ENCODE measurements around the gene PLEKHG3. TPM values are rescaled to one million over a fixed set of nuclear protein-coding genes. Genes with fewer than 3 reads are reported as not detected.
A peak's percentile ranks its signal among the peaks of the same experiment; 100 is the strongest.
"Not testable (repeated sequence)": the region's sequence is repeated elsewhere in the genome, so short reads cannot be mapped to it uniquely, and the experiment has no call there.

PLEKHG3 gene
- polyA plus RNA-seq, 3 donors from 2014 or later: 36.8 to 216 (median 71.4) TPM

DNA sequence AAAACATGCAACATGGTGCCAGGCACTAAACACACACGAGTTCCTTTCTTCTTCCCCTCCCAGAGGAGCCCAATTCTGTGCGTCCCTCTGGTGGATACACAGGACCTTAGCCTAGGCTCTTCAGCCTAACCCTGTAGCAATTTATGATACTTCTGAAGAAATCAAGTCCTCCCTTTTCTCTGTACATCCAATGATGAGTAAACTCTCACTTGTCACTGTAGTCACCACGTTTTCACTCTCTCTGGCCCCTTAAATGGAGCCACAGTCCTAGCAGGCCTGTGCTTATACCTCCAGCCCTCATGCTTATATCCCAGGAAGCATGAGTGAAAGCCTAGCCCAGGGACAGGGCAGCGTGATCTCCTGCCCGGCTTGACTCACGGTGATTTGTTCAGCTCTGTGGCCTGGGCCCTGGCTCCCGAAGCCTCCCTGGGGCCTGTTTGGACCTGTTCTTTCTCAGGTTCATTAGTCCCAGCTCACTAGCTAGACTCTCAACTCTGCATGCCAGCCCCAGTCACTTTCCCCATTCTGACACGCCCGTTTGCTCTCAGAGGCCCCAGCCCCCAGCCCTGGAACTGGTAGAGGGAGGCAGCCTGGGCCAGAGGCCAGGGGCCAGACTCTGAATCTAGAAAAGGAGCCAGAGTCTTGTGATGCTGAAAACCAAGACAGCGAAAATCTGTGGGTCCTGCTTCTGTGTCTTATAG, 24.1 kb upstream of the PLEKHG3 start:
- no peaks in the 10 kb centered on the region for H3K36me3 Mint-ChIP-seq
- H3K4me1 Mint-ChIP-seq: peaks cover 9 to 11% of the 10 kb centered on the region in 2 donors
- H3K27ac Mint-ChIP-seq: peak overlapping the region in 4 of 6 donors; percentile 22 to 65 (median 60)
- DNase-seq: no peak
- no peaks in the 10 kb centered on the region for H3K9me3 Mint-ChIP-seq
- peaks cover 2 to 5% (median 3%) of the 10 kb centered on the region in 3 donors for H3K27me3 Mint-ChIP-seq (ENCODE audit: low read depth in 3 of 3)
- no peak overlapping the region for H3K4me3 Mint-ChIP-seq

DNA sequence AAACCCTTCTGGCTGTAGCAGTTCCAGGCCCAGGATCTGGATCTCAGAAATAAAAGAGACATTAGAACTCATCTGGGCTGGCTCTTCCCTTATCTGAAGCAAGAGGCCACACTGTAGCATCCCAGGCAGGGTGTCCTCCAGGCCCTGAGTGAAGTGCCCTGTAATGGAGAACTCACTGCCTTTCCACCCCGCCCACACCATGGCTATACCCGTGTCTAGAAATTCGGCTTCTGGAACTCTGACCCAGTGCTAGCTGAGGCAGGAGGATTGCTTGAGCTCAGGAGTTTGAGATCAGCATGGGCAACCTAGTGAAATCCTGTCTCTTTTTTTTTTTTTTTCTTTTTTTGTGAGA, 23.5 kb upstream of the PLEKHG3 start:
- Mint-ChIP-seq H3K36me3 (no peaks in the 10 kb centered on the region), H3K9me3 (no peaks in the 10 kb centered on the region), H3K4me3 (no peak overlapping the region), H3K27me3 (ENCODE audit: low read depth in 3 of 3) (peaks cover 2 to 5% (median 3%) of the 10 kb centered on the region in 3 donors), H3K27ac (peak overlapping the region in 1 of 6 donors; percentile 59), H3K4me1 (peaks cover 6 to 8% of the 10 kb centered on the region in 2 donors)
- DNase-seq: no peak

DNA sequence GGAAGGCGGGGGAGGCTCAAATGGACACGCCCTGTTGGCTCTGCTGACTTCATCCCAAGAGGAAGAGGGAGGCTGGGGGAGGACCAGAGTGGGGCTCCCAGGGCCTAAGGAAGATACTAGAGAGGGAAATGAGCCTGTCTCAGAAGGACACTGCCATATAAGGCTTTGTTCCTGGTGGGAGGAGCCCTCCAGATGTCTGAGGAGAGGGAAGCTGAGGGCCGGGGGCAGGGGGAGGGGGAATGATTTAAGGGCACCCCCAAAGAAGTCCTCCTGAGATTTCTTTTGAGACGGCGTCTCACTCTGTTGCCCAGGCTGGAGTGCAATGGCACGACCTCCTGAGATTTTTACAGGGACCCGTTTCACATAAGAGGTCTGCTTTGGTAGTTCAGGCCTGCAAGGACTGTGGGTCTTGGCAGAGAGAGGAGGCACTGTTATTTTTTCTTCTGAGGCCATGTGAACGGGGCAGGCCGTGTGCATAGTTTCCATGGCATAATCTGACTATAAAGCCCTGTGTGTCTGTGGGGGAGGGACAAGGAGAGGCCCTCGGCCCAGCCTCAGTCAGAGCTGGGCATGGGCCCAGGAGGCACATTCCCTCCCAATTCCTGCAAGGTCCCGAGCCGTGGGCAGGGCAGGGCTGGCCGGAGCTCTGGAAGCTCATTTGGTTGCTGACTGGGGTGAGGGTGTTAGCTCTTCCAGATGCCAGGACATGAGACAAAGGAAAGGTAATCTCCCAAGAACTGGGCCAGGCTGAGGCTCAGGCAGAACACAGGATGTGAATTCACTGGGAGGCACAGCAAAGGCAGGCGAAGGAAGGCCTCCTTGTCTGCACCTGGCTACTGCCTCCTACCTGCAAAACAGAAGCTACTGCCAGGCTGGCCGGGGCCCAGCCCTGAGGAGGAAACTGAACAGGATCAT, 22.2 kb upstream of the PLEKHG3 start:
- Mint-ChIP-seq H3K36me3 (no peaks in the 10 kb centered on the region), H3K27ac (peak overlapping the region in 1 of 6 donors; percentile 36), H3K9me3 (no peaks in the 10 kb centered on the region), H3K27me3 (ENCODE audit: low read depth in 3 of 3) (peaks cover 2 to 3% (median 2%) of the 10 kb centered on the region in 3 donors), H3K4me1 (peaks cover under 1 to 7% of the 10 kb centered on the region in 2 donors), H3K4me3 (no peak overlapping the region)
- DNase-seq: no peak

DNA sequence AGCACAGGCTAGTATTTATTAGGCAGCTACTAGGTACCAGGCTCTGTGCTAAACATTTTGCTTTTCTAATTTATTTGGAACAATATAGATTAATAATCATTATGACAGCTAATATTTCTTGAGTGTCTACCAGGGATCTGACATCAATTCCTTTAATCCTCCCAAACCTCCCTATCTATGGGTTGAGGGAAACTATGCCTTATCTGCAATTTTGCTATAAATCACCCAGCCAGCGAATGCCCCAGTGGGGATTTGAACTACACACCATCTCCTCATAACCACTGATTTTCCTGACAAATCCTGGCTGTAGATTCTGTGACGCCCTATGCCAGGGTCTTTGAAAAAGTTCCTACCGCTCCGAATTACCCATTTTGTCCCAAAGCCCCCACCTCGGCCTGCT, 21.4 kb upstream of the PLEKHG3 start:
- DNase-seq: no peak
- Mint-ChIP-seq H3K27ac (peak overlapping the region in 1 of 6 donors; percentile 12), H3K27me3 (ENCODE audit: low read depth in 3 of 3) (peaks cover 2 to 3% (median 2%) of the 10 kb centered on the region in 3 donors), H3K4me1 (peaks cover 8 to 14% of the 10 kb centered on the region in 2 donors), H3K36me3 (no peaks in the 10 kb centered on the region), H3K9me3 (no peaks in the 10 kb centered on the region), H3K4me3 (no peak overlapping the region)

DNA sequence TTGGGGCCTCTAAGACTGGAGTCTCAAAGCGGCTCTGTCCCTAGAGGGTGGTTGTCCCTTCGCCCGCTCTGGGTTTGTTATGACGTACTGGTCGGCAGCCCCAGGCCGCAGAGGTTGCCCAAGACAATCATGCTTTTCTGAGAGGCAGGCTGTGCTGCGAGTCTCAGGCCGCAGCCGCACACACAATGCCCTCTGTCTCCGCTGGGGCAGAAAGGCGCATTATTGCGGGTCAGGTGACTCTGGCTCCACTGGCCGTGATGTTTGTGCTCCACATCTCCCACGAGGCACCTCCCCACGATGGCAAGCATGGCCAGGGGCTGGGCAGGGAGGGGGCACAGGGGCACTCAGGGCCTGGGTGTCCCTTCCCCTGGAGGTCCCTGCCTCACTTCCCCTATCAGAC, 21.0 kb upstream of the PLEKHG3 start:
- Mint-ChIP-seq H3K36me3 (no peaks in the 10 kb centered on the region), H3K4me1 (peaks cover 12 to 18% of the 10 kb centered on the region in 2 donors), H3K9me3 (no peaks in the 10 kb centered on the region), H3K27ac (no peak overlapping the region), H3K4me3 (no peak overlapping the region), H3K27me3 (ENCODE audit: low read depth in 3 of 3) (peaks cover 2 to 3% (median 2%) of the 10 kb centered on the region in 3 donors)
- no peak for DNase-seq

DNA sequence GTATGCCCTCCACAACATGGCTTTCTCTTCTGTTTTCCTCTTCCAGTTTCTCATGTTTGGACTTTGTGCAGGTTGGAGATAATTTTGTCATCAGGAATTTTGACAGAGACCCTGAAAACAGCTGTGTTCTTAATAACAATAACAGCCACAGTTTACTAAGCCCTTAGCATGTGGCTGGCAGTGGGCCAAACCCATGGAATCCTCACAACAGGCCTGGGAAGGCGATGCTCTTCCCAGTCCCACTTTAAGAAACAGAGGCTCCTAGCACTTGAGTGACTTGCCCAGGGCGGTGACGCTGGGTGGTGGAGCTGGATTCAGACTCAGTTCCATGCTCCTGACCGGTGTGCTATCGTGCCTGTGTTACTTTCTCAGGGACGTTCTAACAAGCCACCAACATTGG, 20.1 kb upstream of the PLEKHG3 start:
- no peaks in the 10 kb centered on the region for H3K36me3 Mint-ChIP-seq
- no peak overlapping the region for H3K4me3 Mint-ChIP-seq
- H3K4me1 Mint-ChIP-seq: peaks cover 20 to 26% of the 10 kb centered on the region in 2 donors
- peaks cover 2 to 3% (median 2%) of the 10 kb centered on the region in 3 donors for H3K27me3 Mint-ChIP-seq (ENCODE audit: low read depth in 3 of 3)
- no peak for DNase-seq
- no peaks in the 10 kb centered on the region for H3K9me3 Mint-ChIP-seq
- no peak overlapping the region for H3K27ac Mint-ChIP-seq

DNA sequence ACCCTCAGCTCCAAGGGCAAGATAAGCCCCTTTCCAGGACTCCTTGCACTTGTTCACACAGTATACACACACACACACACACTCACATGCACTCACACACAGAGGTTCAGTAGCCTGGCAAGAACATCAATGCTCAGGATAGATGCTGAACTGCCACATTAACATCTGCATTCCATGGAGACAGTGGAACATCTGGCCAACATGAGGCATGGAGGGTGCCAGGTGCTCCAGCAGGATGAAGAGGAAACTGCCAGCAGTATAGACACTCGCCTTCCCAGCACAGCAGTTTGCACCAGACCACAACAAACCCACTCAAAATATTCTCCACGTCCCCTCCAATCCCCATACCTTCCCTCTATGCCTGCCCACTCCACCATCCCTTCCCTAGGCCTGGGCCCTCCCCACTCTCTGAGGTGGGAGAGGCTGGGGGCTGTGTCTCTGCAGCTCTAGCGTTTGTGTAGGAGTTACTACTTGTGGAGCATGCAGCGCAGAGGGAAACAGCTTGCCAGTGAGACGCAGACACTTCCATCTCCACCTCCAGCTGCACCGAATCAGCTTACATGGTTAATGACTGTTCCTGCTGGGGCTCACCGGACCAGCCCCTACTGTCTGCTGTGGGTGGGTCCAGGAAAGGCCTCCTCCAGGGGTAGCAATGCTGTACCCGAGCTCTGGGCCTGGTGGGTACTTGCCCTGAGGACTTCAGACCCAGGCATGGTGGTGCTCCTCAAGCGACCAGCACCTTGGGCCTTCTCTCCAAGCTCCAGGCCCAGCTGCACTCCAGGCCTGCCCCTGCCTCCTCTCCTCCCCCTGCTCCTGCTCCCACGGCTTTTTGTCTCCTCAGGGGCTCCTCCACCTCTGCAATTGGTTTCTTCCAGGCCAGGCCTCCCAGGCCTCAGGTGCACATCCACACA, 18.6 kb upstream of the PLEKHG3 start:
- H3K27me3 Mint-ChIP-seq (ENCODE audit: low read depth in 3 of 3): peaks cover 0 to 2% (median 0%) of the 10 kb centered on the region in 3 donors
- H3K36me3 Mint-ChIP-seq: no peaks in the 10 kb centered on the region
- H3K9me3 Mint-ChIP-seq: no peaks in the 10 kb centered on the region
- DNase-seq: no peak
- H3K4me1 Mint-ChIP-seq: peaks cover 28% of the 10 kb centered on the region in 2 donors
- H3K27ac Mint-ChIP-seq: peak overlapping the region in 2 of 6 donors; percentile 13 to 47
- no peak overlapping the region for H3K4me3 Mint-ChIP-seq

DNA sequence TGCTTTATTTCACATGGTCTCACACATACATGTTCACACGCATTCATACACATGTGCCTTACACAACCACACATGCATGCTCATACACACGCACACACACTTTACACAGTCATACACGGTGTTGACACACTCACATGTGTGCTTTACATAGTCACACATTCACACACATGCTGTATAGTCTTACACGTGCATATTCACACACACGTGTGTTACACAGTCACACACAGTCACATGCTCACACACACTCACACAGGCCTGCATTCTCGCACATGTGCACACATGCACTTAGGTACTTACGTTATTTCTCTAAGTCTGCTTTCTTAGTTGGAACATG, 18.0 kb upstream of the PLEKHG3 start:
- no peak for DNase-seq
- Mint-ChIP-seq H3K27me3 (ENCODE audit: low read depth in 3 of 3) (peaks cover 0 to 2% (median 0%) of the 10 kb centered on the region in 3 donors), H3K4me3 (peak overlapping the region in 1 of 5 donors; percentile 3), H3K9me3 (no peaks in the 10 kb centered on the region), H3K27ac (peak overlapping the region in 2 of 6 donors; percentile 13 to 47), H3K36me3 (no peaks in the 10 kb centered on the region), H3K4me1 (peaks cover 28% of the 10 kb centered on the region in 2 donors)

DNA sequence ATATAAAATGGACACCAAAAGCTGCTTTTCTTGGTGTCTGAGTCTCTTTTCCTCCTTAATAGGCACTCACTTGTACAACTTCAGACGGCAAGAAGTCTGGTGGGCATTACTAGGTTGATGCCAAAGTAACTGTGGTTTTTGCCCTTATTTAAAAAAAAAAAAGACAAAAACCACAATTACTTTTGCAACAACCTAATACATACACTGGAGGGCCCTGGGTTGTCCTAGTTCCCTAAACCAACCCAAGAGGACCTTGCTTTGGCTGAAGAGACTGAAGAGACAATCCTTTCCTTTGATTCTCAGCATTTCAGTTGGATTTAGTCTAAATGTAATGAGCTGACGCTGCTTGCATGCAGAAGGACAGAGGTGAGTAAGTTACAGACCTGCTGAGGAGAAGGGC, 16.2 kb upstream of the PLEKHG3 start:
- peak in 1 of 3 donors; percentile 24 for DNase-seq
- Mint-ChIP-seq H3K9me3 (no peaks in the 10 kb centered on the region), H3K27me3 (ENCODE audit: low read depth in 3 of 3) (peaks cover 0 to 2% (median 2%) of the 10 kb centered on the region in 3 donors), H3K27ac (peak overlapping the region in 3 of 6 donors; percentile 3 to 54 (median 18)), H3K4me1 (peaks cover 28% of the 10 kb centered on the region in 2 donors), H3K4me3 (peak overlapping the region in 4 of 5 donors; percentile 26 to 52 (median 36)), H3K36me3 (no peaks in the 10 kb centered on the region)

DNA sequence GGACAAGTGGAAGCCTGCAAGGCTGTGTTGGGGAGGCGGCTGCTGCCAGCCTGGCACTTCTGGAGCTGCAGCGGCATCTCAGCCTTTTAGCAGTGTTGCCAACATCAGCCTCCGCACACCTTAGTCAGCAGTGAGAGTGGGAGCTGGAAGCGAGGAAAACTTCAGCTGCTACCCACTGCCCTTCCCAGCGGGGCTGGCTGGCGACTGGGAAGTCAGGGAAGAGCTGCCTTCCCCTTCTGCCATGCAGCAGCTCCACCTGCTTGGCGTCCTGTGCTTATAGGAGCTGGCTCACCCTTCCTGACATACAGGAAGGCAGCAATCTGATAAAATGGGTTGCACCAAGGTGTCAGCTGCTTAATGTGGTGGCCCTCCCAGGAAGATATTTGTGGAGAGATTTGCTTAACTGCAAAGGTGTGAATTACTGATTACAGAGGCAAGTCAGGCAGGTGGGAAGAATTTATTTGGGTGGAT, 15.4 kb upstream of the PLEKHG3 start:
- peak overlapping the region in 3 of 5 donors; percentile 14 to 50 (median 50) for H3K4me3 Mint-ChIP-seq
- no peak for DNase-seq
- no peaks in the 10 kb centered on the region for H3K9me3 Mint-ChIP-seq
- H3K27ac Mint-ChIP-seq: peak overlapping the region in 1 of 6 donors; percentile 79
- peaks cover 0 to 2% (median 2%) of the 10 kb centered on the region in 3 donors for H3K27me3 Mint-ChIP-seq (ENCODE audit: low read depth in 3 of 3)
- H3K36me3 Mint-ChIP-seq: no peaks in the 10 kb centered on the region
- H3K4me1 Mint-ChIP-seq: peaks cover 28% of the 10 kb centered on the region in 2 donors

DNA sequence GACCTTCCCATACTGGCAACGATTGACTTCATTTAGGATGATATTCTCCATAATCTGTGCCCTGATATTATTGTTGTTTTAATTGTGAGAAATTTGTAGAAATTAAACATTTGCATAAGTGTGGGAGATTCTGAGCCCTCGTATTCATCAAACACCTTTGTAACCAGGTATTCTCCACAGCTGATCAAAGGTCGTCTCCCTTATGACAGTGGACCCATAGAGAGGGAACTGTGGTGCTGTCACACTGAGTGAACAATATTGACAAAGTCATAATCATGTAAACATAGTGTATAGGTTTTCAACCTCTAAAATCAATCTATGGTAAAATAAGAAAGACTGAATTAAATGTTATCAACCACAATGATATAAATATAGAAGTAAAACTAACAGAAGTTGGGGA, 14.9 kb upstream of the PLEKHG3 start:
- Mint-ChIP-seq H3K36me3 (no peaks in the 10 kb centered on the region), H3K27ac (peak overlapping the region in 1 of 6 donors; percentile 79), H3K4me3 (peak overlapping the region in 3 of 5 donors; percentile 14 to 50 (median 50)), H3K4me1 (peaks cover 28% of the 10 kb centered on the region in 2 donors), H3K9me3 (no peaks in the 10 kb centered on the region), H3K27me3 (ENCODE audit: low read depth in 3 of 3) (peaks cover 0 to 2% (median 2%) of the 10 kb centered on the region in 3 donors)
- no peak for DNase-seq

DNA sequence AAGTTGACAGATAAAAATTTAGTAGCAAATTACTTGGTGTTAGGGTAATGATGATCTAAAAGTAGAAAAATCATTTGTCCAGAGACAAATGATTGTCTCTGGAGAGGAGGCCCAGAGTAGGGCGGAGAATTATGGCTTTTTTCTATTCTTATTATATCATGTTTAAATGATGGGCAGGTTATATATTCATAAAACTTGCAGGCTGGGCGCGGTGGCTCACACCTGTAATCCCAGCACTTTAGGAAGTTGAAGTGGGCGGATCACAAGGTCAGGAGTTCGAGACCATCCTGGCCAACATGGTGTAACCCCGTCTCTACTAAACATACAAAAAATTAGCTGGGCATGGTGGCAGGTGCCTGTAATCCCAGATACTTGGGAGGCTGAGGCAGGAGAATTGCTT, 13.6 kb upstream of the PLEKHG3 start:
- not testable (repeated sequence) for H3K27ac Mint-ChIP-seq; DNase-seq; H3K9me3 Mint-ChIP-seq; H3K36me3 Mint-ChIP-seq; H3K4me3 Mint-ChIP-seq; H3K27me3 Mint-ChIP-seq (ENCODE audit: low read depth in 3 of 3)
- peaks cover 28 to 29% of the 10 kb centered on the region in 2 donors for H3K4me1 Mint-ChIP-seq

DNA sequence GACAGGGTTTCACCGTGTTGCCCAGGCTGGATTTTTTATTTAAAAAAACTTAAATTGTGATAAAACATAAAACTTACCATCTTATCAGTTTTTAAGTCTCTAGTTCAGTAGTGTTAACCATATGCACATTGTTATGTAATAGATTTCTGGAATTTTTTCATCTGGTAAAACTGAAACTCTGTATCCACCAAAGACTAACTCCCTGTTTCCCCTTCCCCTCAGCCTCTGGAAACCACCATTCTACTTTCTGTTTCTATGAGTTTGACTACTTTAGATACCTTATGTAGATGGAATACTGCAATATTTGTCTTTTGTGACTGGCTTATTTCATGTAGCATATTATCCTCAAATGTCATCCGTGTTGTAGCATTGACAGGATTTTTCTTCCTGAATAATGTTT, 12.8 kb upstream of the PLEKHG3 start:
- Mint-ChIP-seq H3K36me3 (no peaks in the 10 kb centered on the region), H3K27me3 (ENCODE audit: low read depth in 3 of 3) (peaks cover 0 to 2% (median 2%) of the 10 kb centered on the region in 3 donors), H3K27ac (no peak overlapping the region), H3K4me3 (no peak overlapping the region), H3K4me1 (peaks cover 33 to 37% of the 10 kb centered on the region in 2 donors), H3K9me3 (no peaks in the 10 kb centered on the region)
- no peak for DNase-seq

Data from immature natural killer cell (primary cell).